Mucosa of stomach (tissue), 1 donor: Measurements from ENCODE around the gene PTGES.
"Not testable (repeated sequence)": the region's sequence is repeated elsewhere in the genome, so short reads cannot be mapped to it uniquely, and the experiment has no call there.

Experiments used
- H3K27me3 ChIP-seq: one replicate; pipeline ENCODE4 v1.7.0; 2013; ENCODE audit warnings: mild to moderate bottlenecking, low read length; ENCODE audit not compliant: control insufficient read depth, insufficient read depth
- H3K36me3 ChIP-seq: one replicate; pipeline ENCODE4 v1.7.0; 2013; ENCODE audit warnings: low read length; ENCODE audit not compliant: control insufficient read depth, insufficient read depth
- H3K4me1 ChIP-seq: one replicate; pipeline ENCODE4 v1.7.0; 2013; ENCODE audit warnings: mild to moderate bottlenecking, low read length; ENCODE audit not compliant: control insufficient read depth, insufficient read depth
- H3K4me3 ChIP-seq: one replicate; pipeline ENCODE4 v1.7.0; 2013; ENCODE audit warnings: low read length
- H3K9ac ChIP-seq: one replicate; pipeline ENCODE4 v1.7.0; 2013; ENCODE audit warnings: mild to moderate bottlenecking, low read length, moderate library complexity
- H3K9me3 ChIP-seq: one replicate; pipeline ENCODE4 v1.7.0; 2013; ENCODE audit warnings: mild to moderate bottlenecking, low read length, moderate library complexity; ENCODE audit not compliant: control insufficient read depth
- donor health status: Pancreatic carcinoma.

The PTGES gene, protein sequence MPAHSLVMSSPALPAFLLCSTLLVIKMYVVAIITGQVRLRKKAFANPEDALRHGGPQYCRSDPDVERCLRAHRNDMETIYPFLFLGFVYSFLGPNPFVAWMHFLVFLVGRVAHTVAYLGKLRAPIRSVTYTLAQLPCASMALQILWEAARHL

GRCh38 chr9:129752900-129753729, at the start of gene PTGES:
Gene PTGES (minus strand): TSS chr9:129753042. CDS start chr9:129753012, 30 bp downstream.
- H3K27me3 ChIP-seq: peaks cover 13% of the 10 kb centered on the region
- no peaks in the 10 kb centered on the region for H3K9me3 ChIP-seq
- peak within 1 kb of the TSS; percentile 3 for H3K9ac ChIP-seq
- no peaks in the 10 kb centered on the region for H3K36me3 ChIP-seq
- H3K4me1 ChIP-seq: peaks cover 21% of the 10 kb centered on the region
- H3K4me3 ChIP-seq: no peak within 1 kb of the TSS

- H3K36me3 ChIP-seq: no peaks in the 10 kb centered on the region
- H3K4me3 ChIP-seq: no peak overlapping the region
- H3K9ac ChIP-seq: no peak overlapping the region
- H3K4me1 ChIP-seq: peaks cover 17% of the 10 kb centered on the region
- H3K9me3 ChIP-seq: no peaks in the 10 kb centered on the region
- no peaks in the 10 kb centered on the region for H3K27me3 ChIP-seq
Measured at GRCh38 chr9:129801504-129801903, 48.7 kb upstream of the PTGES start.

- H3K4me3 ChIP-seq: no peak overlapping the region
- H3K36me3 ChIP-seq: no peaks in the 10 kb centered on the region
- H3K4me1 ChIP-seq: peaks cover 3% of the 10 kb centered on the region
- H3K9ac ChIP-seq: no peak overlapping the region
- no peaks in the 10 kb centered on the region for H3K27me3 ChIP-seq
- H3K9me3 ChIP-seq: no peaks in the 10 kb centered on the region
Measured at GRCh38 chr9:129798973-129799372, 46.1 kb upstream of the PTGES start.

- H3K4me3 ChIP-seq, H3K36me3 ChIP-seq, H3K9ac ChIP-seq, H3K27me3 ChIP-seq, H3K4me1 ChIP-seq, H3K9me3 ChIP-seq: not testable (repeated sequence)
Measured at GRCh38 chr9:129796029-129796428, 43.2 kb upstream of the PTGES start.

DNA sequence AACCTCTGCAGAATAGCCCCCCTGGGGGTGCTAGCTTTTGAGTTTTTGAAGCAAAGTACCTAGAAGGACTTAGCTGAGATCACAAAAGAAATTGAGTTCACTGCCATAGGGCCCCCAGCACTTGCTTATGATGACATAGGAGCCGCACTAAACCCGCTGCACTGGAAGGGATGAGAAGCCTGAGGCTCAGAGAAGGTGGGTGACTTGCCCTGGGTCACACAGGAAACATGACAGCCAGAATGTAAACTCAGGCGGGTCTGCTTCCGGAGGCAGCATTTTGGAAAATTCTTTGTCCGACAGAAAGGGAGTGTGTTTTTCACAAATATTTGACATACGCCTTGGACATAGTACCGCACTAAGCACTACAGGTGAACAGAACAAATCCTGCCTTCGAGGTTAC, 41.7 kb upstream of the PTGES start:
- Histone ChIP-seq H3K27me3 (peaks cover 6% of the 10 kb centered on the region), H3K4me3 (no peak overlapping the region), H3K4me1 (no peaks in the 10 kb centered on the region), H3K9ac (no peak overlapping the region), H3K9me3 (no peaks in the 10 kb centered on the region), H3K36me3 (no peaks in the 10 kb centered on the region)

GRCh38 chr9:129786481-129786880, 33.6 kb upstream of the PTGES start:
- Histone ChIP-seq H3K4me1 (peaks cover 5% of the 10 kb centered on the region), H3K9me3 (no peaks in the 10 kb centered on the region), H3K9ac (no peak overlapping the region), H3K36me3 (no peaks in the 10 kb centered on the region), H3K27me3 (peaks cover 10% of the 10 kb centered on the region), H3K4me3 (no peak overlapping the region)

GRCh38 chr9:129785866-129786265, 33.0 kb upstream of the PTGES start:
- Histone ChIP-seq H3K9me3 (no peaks in the 10 kb centered on the region), H3K27me3 (peaks cover 10% of the 10 kb centered on the region), H3K4me1 (peaks cover 5% of the 10 kb centered on the region), H3K4me3 (no peak overlapping the region), H3K9ac (no peak overlapping the region), H3K36me3 (no peaks in the 10 kb centered on the region)

GRCh38 chr9:129784970-129785369, 32.1 kb upstream of the PTGES start:
- not testable (repeated sequence) for H3K4me3 ChIP-seq, H3K4me1 ChIP-seq, H3K9me3 ChIP-seq, H3K36me3 ChIP-seq, H3K9ac ChIP-seq
- peaks cover 10% of the 10 kb centered on the region for H3K27me3 ChIP-seq

- no peak overlapping the region for H3K4me3 ChIP-seq
- H3K9me3 ChIP-seq: no peaks in the 10 kb centered on the region
- H3K27me3 ChIP-seq: peaks cover 10% of the 10 kb centered on the region
- peaks cover 5% of the 10 kb centered on the region for H3K4me1 ChIP-seq
- H3K9ac ChIP-seq: no peak overlapping the region
- no peaks in the 10 kb centered on the region for H3K36me3 ChIP-seq
Measured at GRCh38 chr9:129783516-129784361, 30.9 kb upstream of the PTGES start.

GRCh38 chr9:129781981-129782380, 29.1 kb upstream of the PTGES start:
- H3K9ac ChIP-seq: no peak overlapping the region
- no peaks in the 10 kb centered on the region for H3K36me3 ChIP-seq
- peaks cover 6% of the 10 kb centered on the region for H3K27me3 ChIP-seq
- peaks cover 12% of the 10 kb centered on the region for H3K4me1 ChIP-seq
- no peaks in the 10 kb centered on the region for H3K9me3 ChIP-seq
- no peak overlapping the region for H3K4me3 ChIP-seq

DNA sequence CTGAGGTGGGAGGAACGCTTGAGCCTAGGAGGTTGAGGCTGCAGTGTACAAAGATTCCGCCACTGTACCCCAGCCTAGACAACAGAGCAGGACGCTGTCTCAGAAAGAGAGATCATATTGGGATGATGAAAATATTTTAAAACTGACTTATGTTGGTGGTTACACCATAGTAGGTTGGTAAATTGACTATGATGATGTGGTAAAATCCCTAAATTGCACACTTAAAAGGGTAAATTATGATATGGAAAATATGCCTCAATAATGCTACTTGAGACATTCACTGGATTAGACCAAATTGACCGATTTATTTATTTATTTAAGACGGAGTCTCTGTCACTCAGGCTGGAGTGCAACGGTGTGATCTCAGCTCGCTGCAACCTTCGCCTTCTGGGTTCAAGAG, 28.3 kb upstream of the PTGES start:
- H3K9me3 ChIP-seq: no peaks in the 10 kb centered on the region
- no peak overlapping the region for H3K4me3 ChIP-seq
- no peak overlapping the region for H3K9ac ChIP-seq
- H3K36me3 ChIP-seq: no peaks in the 10 kb centered on the region
- peaks cover 17% of the 10 kb centered on the region for H3K4me1 ChIP-seq
- peaks cover under 1% of the 10 kb centered on the region for H3K27me3 ChIP-seq
